HK-2 (cell line): Measurements from ENCODE around the gene SLC66A1.
"Not testable (repeated sequence)": the region's sequence is repeated elsewhere in the genome, so short reads cannot be mapped to it uniquely, and the experiment has no call there.

Experiments used
- DNase-seq: peaks from one replicate; pipeline ENCODE4 v3.0.0-alpha.2; 2018; ENCODE audit not compliant: unreplicated experiment

The SLC66A1 gene

GRCh38 chr1:19311931-19312781 lies at the start of gene SLC66A1, which contains the start of gene AKR7A2:
SLC66A1 (plus strand) TSS chr1:19312326; CDS start chr1:19317678, 5,352 bp downstream.
AKR7A2 (minus strand) TSS chr1:19312144; CDS start chr1:19312124, 20 bp downstream.
- DNase-seq, result peak; percentile 91

- DNase-seq, result no peak
Measured at GRCh38 chr1:19262744-19263143, 49.4 kb upstream of the SLC66A1 start.

GRCh38 chr1:19268445-19268844 lies 43.7 kb upstream of the SLC66A1 start:
- no peak for DNase-seq

- not testable (repeated sequence) for DNase-seq
Measured at GRCh38 chr1:19269427-19270342, 42.4 kb upstream of the SLC66A1 start.

GRCh38 chr1:19270343-19270730 lies 41.8 kb upstream of the SLC66A1 start:
- DNase-seq, result not testable (repeated sequence)

GRCh38 chr1:19272064-19272463 lies 40.1 kb upstream of the SLC66A1 start:
- no peak for DNase-seq

- no peak for DNase-seq
Measured at GRCh38 chr1:19273106-19273843, 38.9 kb upstream of the SLC66A1 start.

GRCh38 chr1:19273844-19274531 lies 38.1 kb upstream of the SLC66A1 start:
- DNase-seq, result not testable (repeated sequence)

- no peak for DNase-seq
Measured at GRCh38 chr1:19274636-19275035, 37.5 kb upstream of the SLC66A1 start.

GRCh38 chr1:19283891-19284290 lies 28.2 kb upstream of the SLC66A1 start:
- no peak for DNase-seq

GRCh38 chr1:19284881-19285280 lies 27.2 kb upstream of the SLC66A1 start:
- DNase-seq, result no peak

- DNase-seq, result not testable (repeated sequence)
Measured at GRCh38 chr1:19285366-19285765, 26.8 kb upstream of the SLC66A1 start.

GRCh38 chr1:19285807-19286206 lies 26.3 kb upstream of the SLC66A1 start:
- DNase-seq, result not testable (repeated sequence)

- no peak for DNase-seq
Measured at GRCh38 chr1:19287436-19288185, 24.5 kb upstream of the SLC66A1 start.

GRCh38 chr1:19288324-19289241 lies 23.5 kb upstream of the SLC66A1 start, which contains the start of gene AKR7A3:
AKR7A3 (minus strand) TSS chr1:19288770; CDS start chr1:19288709, 61 bp downstream.
- not testable (repeated sequence) for DNase-seq

GRCh38 chr1:19289244-19289643 lies 22.9 kb upstream of the SLC66A1 start:
- no peak for DNase-seq

GRCh38 chr1:19294638-19295037 lies 17.5 kb upstream of the SLC66A1 start:
- no peak for DNase-seq

GRCh38 chr1:19300211-19300610 lies 11.9 kb upstream of the SLC66A1 start:
- no peak for DNase-seq

GRCh38 chr1:19304081-19304480 lies 8.0 kb upstream of the SLC66A1 start:
- DNase-seq, result not testable (repeated sequence)
